Measurements from ENCODE around the gene NFS1. TPM values are rescaled to one million over a fixed set of nuclear protein-coding genes. Genes with fewer than 3 reads are reported as not detected.

The NFS1 gene
- total RNA-seq, 1 donor from 2014 or later, result 53.9 TPM

GRCh38 chr20:35680452-35681183 lies 18.5 kb downstream of the NFS1 start:
- no peak for DNase-seq (ENCODE audit: low read depth)

- no peak for DNase-seq (ENCODE audit: low read depth)
These were observed 24.2 kb downstream of the NFS1 start for GRCh38 chr20:35674921-35675320.

GRCh38 chr20:35673884-35674283 lies 25.3 kb downstream of the NFS1 start:
- DNase-seq (ENCODE audit: low read depth), result no peak

DNA sequence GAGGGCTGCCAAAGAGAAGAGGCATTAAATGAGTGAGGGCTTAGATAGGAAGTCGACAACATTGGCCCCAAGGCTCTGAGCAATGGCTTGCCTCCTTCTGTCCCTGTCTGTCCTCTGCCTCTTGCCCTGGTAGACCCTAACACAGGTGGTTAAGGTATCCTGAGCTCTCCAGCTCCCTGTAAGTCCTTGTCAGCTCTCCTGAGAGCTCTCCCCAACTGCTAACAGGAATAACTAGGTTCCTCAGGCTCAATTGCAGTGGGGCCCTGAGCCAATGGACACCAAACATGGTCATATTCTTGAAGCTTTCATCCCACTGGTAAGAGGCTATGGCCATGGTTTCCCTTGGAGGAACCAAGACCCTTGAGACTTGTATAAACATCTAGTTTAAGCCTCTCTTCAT lies 29.5 kb downstream of the NFS1 start:
- no peak for DNase-seq (ENCODE audit: low read depth)

DNA sequence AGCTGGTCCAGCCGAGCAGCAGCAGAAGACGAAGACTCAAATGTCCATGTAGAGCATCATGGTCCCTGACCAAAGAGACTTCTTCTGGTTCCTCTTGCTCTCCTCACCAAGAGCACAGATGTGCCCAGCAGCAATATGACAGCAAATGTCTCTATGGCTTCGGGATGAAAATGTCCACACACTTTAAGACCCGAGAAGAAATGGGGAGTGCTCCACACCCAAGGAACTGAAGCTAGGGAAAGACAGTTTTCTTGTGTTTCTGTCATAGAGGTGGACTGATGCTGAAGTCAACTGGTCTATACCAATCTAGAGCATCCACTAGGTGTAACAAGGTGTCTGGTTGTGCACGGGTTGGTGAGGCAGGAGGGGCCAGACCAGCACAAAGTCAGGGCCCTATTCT lies 29.9 kb downstream of the NFS1 start:
- no peak for DNase-seq (ENCODE audit: low read depth)

- no peak for DNase-seq (ENCODE audit: low read depth)
These were observed 33.2 kb downstream of the NFS1 start for GRCh38 chr20:35665949-35666288.

DNA sequence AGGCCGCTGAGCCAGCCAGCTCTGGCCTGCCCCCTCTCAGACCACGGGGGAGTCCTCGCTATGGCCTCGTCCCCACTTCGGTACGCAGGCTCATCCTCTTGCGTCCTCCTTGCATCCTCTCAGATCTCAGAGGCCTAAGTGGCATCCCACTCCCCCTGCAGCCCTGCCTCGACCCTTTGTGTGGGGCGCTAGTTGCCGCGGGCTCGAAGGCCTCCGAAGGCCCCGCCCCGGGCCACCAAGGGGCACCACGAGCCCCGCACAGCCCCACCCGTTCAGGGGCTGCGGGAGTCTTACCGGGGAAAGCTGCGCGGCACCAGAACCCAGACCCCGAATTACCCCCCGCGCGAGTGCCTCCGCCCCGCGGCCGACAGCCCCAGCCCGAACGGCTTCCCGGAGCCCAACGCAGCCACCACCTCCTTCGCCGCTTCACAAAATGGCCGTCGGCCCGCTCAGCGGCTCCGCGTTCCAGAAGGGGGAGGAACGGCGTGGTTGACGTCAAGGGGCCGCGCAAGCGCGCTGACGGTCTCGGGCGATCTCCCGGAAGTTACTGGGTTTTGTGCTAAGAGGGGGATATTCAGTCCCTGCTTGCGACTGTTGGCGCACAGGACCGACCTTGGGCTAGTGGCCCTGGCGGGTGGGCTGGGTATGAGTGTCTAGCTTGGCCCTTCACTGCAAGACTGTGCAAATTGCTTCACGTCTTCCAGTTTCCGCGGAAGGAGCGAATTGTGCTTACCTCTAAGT lies 34.5 kb downstream of the NFS1 start, which contains the start of the genes CPNE1 and RBM12:
CPNE1 (minus strand) TSS at position 435 of the 741 bp plus-strand sequence. CDS start 31,977 bp downstream, outside the sequence.
RBM12 (minus strand) TSS at position 435 of the 741 bp plus-strand sequence. CDS start 9,578 bp downstream, outside the sequence.
- peak; percentile 84 for DNase-seq (ENCODE audit: low read depth)

GRCh38 chr20:35663516-35664465 lies 35.4 kb downstream of the NFS1 start:
- peak; percentile 27 for DNase-seq (ENCODE audit: low read depth)

GRCh38 chr20:35662551-35662950 lies 36.6 kb downstream of the NFS1 start:
- DNase-seq (ENCODE audit: low read depth), result no peak

GRCh38 chr20:35661908-35662307 lies 37.2 kb downstream of the NFS1 start:
- no peak for DNase-seq (ENCODE audit: low read depth)

GRCh38 chr20:35661053-35661452 lies 38.1 kb downstream of the NFS1 start:
- DNase-seq (ENCODE audit: low read depth), result peak; percentile 68

DNA sequence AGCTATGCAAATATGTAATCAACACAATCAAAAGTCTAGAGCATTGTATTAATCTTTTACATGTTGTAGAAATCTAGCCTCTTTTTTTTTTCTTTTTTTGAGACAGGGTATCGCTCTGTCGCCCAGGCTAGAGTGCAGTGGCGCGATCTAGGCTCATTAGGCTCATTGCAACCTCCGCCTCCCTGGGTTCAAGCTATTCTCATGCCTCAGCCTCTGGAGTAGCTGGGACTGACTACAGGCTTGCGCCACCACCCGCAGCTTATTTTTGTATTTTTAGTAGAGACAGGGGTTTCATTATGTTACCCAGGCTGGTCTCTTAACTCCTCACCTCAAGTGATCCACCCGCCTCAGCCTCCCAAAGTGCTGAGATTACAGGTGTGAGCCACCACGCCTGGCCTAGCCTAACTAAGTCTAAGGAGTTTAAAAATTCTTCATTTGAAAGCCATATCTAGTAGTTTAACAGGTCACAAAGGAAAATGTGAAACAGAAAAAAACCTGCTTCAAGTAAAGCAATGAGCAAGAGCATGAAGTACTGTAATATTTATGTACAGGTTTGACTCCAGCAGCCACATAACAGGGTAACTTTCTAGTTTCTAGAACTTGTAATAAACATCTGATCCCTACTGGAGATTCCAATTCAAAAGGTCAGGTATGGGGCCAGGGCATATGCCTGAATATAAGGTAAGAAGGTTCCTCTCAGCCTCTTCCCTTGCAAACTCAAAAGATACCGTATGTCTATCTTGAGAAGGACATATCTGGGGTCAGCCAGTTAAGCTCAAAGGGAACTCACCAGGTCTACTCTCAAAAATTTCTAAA lies 38.8 kb downstream of the NFS1 start:
- no peak for DNase-seq (ENCODE audit: low read depth)

DNA sequence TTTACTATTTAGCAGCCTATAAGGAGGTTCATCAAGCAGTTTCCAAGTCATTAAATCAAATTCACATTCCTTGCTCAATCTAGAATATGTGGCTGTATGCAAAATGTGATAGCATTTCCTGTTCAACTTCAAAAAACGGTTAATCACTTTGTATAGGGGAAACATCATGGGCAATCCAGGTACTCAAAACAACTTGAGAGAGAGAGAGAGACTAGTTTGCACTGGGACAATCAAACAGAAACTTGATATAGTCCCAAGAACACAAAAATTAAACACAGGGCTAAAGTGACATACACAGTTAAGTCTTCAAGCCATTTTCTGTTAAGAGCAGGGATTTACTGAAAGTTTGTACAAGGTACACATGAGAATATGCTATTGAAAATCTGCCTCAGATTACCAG lies 41.9 kb downstream of the NFS1 start:
- DNase-seq (ENCODE audit: low read depth), result no peak

DNA sequence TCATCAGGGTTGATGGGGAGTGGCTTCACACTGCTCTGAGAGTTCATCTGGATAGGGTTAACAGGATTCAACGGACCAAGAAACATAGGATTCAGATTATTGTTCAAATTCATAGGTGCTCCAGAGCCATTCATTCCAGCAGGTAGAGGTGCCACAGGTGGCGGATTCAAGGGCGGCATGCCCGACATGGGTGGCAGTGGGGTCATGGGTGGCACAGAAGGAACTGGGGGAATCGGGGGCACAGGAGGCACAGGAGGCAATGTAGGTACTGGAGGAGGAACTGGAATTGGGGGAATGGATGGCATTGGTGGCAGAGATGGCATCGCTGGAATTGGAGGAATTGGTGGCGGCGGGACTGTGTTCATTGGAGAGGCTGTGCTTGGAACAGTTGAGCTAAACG lies 44.7 kb downstream of the NFS1 start:
- no peak for DNase-seq (ENCODE audit: low read depth)

GRCh38 chr20:35653893-35654292 lies 45.3 kb downstream of the NFS1 start:
- DNase-seq (ENCODE audit: low read depth), result no peak

DNA sequence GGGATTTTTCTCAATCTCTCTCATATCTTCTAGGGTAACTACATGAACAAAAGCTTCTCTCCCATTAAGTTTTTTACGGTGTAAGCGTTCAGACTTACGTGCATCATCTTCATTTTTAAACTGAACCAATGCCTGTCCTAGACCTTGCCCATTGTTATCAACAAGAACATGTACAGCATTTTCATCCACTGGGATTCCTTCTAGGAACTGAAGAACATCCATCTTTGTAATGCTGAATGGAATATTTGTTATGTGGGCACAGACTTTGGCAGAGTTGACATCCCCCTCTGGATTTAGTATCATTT lies 45.8 kb downstream of the NFS1 start:
- no peak for DNase-seq (ENCODE audit: low read depth)

GRCh38 chr20:35652641-35653429 lies 46.3 kb downstream of the NFS1 start:
- DNase-seq (ENCODE audit: low read depth), result no peak

DNA sequence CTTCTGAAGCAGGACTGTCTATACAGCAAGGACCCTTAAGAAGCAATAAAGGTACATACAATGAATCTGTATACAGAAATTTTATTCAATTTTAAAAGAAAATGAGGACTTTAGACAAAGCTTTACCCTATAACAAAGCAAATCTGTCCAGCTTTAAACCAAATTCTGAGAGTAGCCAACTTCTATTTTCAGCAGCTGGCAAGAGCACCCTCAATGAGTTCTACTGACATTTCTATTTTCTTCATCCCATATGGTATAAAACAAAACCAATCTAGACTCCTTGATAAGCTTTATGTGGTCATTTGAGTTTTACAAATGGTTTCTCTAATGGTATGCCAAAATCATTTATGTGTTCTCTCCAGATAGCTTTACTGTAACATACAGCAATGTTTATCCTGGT lies 47.2 kb downstream of the NFS1 start:
- DNase-seq (ENCODE audit: low read depth), result no peak

- no peak for DNase-seq (ENCODE audit: low read depth)
These were observed 48.5 kb downstream of the NFS1 start for GRCh38 chr20:35650632-35651031.

DNA sequence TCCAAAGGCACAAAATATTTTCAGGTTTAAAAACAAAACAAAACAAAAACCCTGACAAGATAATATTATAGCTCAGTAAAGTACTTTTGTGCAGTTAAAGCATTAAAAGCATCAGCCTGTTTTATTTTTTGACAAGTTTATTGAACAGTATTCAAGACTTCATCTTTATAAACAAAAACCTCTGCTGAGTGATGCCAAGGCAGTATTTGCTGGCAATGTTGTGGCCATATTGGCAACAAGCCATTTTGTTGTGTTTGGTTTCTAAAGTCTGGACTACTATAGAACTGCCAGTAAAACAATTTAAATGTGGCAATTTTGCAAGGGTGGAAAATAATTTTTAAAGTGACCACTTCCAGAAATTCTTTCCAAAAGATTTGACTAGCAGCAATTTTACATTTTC lies 50.3 kb downstream of the NFS1 start:
- DNase-seq (ENCODE audit: low read depth), result no peak

- no peak for DNase-seq (ENCODE audit: low read depth)
These were observed 54.3 kb downstream of the NFS1 start for GRCh38 chr20:35644806-35645205.
